Mononuclear cell (primary cell): ENCODE measurements around the gene USP7. TPM values are rescaled to one million over a fixed set of nuclear protein-coding genes. Genes with fewer than 3 reads are reported as not detected.

Source experiments
- H3K27me3 ChIP-seq: 2 replicates; pipeline ENCODE4 v1.6.0; 2011; ENCODE audit warnings: low read length, control low read depth; ENCODE audit not compliant: insufficient read depth
- H3K4me1 ChIP-seq: 2 replicates; pipeline ENCODE4 v1.5.1; 2011; ENCODE audit warnings: mild to moderate bottlenecking, low read length, control low read depth; ENCODE audit not compliant: insufficient read depth
- H3K4me3 ChIP-seq: 2 replicates; pipeline ENCODE4 v1.5.1; 2011; ENCODE audit warnings: mild to moderate bottlenecking, low read length, moderate library complexity
- H3K9me3 ChIP-seq: 2 replicates; pipeline ENCODE4 v1.5.1; 2011; ENCODE audit warnings: low read depth, mild to moderate bottlenecking, control low read depth, low read length
- total RNA-seq: library from RNA; depleted of rRNA; stranded (reverse); fragments of >200 nt; gene quantifications from one replicate; pipeline ENCODE4 v1.2.3, GENCODE V29; 2012

The USP7 gene
- total RNA-seq, 1 donor = 209 TPM

DNA sequence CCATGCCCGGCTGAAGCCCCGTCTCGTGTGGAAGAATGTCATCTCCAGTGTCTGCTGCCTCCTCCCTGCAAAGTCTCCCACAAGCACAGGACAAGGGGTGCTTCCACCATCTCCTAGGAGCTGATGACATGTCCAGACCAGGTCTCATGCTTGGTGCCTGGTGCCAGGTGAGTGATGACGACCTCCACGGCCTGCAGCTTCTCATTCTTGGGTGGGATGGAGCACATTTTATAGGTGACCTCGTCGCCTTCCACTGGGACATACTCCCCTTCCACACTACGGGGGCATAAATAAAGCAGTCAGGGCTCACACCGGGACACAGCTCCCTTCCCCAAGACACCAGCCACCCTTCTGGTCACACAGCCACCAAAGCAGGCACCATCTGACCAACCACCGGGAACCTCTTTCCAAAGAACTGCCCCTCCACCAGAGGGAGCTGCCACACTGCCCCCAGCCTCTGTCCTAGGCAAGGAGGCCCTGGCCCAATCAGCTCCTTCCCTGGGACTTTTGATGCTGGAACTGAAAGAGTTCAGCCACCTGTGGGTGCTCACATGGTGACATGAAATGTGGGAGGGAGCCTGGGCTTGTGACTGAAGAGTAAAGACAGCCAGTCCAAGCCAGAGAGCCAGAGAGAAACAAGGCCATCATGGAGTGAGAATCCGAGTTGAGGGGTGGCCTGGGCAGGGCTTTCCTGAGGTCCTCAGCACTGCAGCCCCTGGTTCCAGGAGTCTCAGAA is 108.5 kb downstream of the USP7 start:
- Histone ChIP-seq H3K4me1 (peaks cover 8% of the 10 kb centered on the region), H3K9me3 (no peaks in the 10 kb centered on the region), H3K4me3 (no peak overlapping the region), H3K27me3 (no peaks in the 10 kb centered on the region)

DNA sequence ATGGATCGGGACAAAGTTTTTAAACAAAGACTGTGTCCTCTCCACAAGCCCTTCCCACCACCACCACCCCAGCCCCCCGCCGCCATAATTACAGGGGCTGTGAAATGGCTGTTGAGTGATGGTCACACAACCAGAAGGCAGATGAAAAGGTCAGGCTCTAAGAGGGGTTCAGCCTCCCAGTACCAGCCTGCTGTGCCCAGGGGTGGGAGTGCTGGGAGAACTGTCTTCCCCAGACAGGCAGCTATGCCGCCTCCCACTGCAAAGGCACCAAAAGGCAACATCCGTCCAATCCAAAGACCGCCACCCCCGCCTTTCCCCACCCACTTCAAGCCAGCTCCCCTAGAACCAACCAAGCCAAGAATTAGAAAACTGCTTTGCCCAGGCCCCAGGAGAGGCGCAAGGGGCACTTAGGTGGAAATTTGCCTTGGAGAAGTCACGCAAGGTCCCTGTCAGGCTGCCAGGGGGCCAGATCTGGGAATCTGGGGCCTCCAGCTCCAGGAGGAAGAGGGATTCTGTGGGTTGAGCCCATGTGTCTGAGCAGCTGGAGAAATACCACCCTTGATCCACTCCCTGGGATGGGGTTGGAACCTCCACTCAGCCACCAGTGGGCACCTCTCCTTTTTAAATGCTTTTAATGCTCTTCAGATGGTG is 109.3 kb downstream of the USP7 start:
- peaks cover 16% of the 10 kb centered on the region for H3K4me1 ChIP-seq
- H3K9me3 ChIP-seq = no peaks in the 10 kb centered on the region
- no peaks in the 10 kb centered on the region for H3K27me3 ChIP-seq
- H3K4me3 ChIP-seq = no peak overlapping the region

DNA sequence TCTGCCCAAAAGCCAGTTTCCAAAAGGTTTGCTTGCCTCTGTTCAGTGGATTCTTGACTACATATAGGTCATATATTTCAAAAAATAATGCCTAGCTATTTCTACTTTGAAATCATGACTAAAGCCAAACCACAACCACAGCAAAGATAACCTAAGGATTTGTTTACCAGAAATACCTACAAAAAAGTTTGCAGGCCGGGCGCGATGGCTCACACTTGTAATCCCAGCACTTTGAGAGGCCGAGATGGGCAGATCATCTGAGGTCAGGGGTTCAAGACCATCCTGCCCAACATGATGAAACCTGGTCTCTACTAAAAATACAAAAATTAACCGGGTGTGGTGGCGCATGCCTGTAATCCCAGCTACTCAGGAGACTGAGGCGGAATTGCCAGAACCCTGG is 110.1 kb downstream of the USP7 start:
- Histone ChIP-seq H3K9me3 (no peaks in the 10 kb centered on the region), H3K27me3 (no peaks in the 10 kb centered on the region), H3K4me1 (peaks cover 23% of the 10 kb centered on the region), H3K4me3 (no peak overlapping the region)

DNA sequence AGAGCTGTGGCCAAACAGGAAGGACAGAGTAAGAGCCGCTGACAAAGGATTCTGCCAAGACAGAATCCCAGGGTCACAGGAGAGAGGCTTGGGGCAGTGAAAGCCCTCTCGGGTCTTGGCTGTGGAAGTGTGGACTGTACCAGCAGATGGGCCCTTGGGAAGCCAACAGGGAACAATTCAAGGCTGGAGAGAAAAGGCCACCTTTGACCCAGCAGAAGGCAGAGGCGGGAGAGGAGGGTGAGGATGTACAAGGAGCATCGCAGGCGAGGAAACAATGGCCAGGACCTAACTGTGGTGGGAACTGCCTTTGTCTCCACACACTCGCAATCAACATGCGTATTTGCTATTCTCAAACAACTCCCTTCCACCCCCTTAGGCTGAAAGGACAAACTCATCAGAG is 110.6 kb downstream of the USP7 start:
- Histone ChIP-seq H3K4me3 (no peak overlapping the region), H3K27me3 (no peaks in the 10 kb centered on the region), H3K9me3 (no peaks in the 10 kb centered on the region), H3K4me1 (peaks cover 23% of the 10 kb centered on the region)

DNA sequence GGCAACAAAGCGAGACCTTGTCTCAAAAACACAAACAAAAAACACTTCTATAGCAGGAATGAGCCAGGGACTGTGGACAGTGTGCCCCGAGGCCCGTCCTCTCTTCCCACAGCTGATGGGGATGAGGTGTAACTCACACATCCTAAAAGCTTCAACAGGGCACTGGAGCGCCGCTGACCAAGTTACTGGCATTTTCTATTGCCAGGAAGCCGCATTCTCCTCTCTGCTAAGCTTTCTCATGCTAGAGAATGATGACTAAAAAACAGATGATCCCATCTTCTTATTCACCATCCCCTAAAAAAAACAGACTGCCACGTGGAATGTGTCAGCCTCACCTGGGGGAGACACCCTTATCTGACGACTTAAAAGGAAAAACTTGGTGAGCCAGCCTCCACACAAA is 111.2 kb downstream of the USP7 start:
- Histone ChIP-seq H3K9me3 (no peaks in the 10 kb centered on the region), H3K4me1 (peaks cover 23% of the 10 kb centered on the region), H3K27me3 (no peaks in the 10 kb centered on the region), H3K4me3 (no peak overlapping the region)

DNA sequence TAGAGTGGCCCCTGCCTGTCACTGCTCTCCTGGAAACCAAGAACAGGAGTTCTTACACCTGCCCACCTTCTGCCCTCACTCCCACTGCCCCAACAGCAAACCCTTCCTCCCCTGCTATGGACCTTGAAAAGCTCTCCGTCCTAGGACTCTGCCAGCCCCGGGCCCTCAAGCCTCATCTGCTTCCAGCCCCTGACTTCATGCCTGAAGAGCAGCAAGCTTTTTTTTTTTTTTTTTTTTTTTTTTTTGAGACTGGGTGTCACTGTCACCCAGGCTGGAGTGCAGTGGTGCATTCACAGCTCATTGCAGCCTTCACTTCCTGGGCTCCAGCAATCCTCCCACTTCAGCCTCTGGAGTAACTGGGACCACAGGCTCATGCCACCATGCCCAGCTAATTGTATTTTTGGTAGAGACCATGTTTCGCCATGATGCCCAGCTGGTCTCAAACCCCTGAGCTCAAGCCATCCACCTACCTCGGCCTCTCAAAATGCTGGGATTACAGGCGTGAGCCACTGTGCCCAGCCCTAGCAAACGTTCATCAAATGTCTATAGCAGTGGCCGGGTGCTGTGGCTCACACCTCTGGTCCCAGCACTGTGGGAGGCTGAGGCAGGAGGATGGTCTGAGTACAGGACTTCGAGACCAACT is 111.8 kb downstream of the USP7 start:
- no peaks in the 10 kb centered on the region for H3K9me3 ChIP-seq
- no peak overlapping the region for H3K4me3 ChIP-seq
- H3K27me3 ChIP-seq = no peaks in the 10 kb centered on the region
- peaks cover 23% of the 10 kb centered on the region for H3K4me1 ChIP-seq

DNA sequence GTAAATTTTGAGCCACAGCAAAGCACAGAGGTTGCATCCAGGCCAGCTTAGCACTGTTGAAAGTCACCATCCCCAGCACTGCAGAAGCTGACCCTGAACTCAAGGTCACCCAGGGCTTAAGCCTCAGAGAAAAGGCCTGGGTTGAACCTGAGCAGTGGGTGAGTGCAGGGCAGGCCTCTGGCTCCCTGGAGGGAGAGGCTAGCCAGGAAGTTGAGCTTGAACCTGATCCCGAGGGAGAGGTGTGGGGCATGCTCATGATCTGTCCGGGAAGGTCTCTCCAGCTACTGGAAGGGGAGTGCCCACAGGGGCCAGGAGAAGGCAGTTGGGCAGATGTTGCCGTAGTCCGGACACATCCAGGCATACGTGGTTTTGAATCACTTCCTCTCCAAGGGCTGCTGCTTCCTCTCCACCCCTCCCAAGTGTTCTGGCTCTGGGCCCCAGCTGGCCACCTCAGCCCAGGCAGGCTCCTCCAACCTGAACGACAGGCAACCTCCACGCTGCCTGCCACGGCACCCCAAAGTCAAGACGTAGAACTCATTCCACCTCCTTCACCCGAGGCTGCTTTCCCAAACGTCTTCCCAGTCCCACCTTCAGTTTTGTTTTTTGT is 113.3 kb downstream of the USP7 start:
- Histone ChIP-seq H3K27me3 (no peaks in the 10 kb centered on the region), H3K4me1 (peaks cover 23% of the 10 kb centered on the region), H3K4me3 (no peak overlapping the region), H3K9me3 (no peaks in the 10 kb centered on the region)

DNA sequence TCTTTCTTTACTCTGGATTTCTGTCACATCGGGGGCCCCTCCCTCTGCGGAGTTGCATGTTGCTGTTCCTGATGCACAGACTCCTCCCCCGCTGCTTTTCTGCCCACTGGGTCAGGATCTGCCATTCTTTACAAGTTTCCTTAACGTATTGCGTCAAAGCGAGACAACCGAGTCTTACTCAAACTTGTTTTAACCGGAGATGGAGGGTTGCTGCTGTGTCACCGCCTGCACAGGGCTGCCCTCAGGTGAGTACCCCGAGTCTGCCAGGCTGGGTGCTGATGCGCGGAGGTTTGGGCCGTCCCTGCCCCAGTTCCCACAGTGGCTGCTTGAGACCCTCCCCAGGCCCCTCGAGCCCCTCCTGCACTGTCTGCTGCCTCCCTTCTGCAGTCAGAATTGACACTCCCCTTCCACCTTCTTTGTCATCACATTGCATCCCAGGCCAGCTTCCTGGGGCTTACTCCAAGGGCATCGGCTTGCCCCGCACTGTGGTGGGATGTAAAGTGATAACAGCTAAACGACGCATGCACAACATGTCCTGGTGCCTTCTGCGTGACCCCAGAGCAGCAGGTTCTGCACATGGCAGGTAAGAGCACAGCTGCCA is 114.2 kb downstream of the USP7 start:
- H3K9me3 ChIP-seq = no peaks in the 10 kb centered on the region
- H3K27me3 ChIP-seq = no peaks in the 10 kb centered on the region
- H3K4me3 ChIP-seq = no peak overlapping the region
- H3K4me1 ChIP-seq = peaks cover 23% of the 10 kb centered on the region

DNA sequence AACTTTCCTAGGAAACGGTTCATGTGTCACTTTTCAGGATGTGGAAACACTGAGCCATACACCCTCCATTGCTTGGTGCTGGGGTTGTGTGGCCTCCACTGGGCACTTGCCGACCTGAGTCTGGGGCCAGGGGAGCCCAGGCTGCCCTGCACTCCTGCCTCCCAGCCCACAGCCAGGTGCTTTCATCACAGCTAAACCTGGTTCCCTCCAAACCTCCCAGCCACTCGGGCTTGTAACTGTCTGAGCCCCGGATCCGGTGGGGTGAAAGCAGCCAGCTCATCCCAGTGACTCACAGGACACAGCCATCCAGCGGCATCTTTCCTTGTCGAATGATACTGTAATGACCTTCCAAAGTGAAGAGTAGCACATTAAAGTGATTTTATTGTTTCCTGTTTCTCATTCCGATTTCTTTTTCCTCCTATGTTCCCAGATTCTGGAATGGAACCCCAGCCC is 114.7 kb downstream of the USP7 start:
- no peaks in the 10 kb centered on the region for H3K9me3 ChIP-seq
- H3K4me1 ChIP-seq = peaks cover 23% of the 10 kb centered on the region
- H3K27me3 ChIP-seq = no peaks in the 10 kb centered on the region
- H3K4me3 ChIP-seq = no peak overlapping the region

DNA sequence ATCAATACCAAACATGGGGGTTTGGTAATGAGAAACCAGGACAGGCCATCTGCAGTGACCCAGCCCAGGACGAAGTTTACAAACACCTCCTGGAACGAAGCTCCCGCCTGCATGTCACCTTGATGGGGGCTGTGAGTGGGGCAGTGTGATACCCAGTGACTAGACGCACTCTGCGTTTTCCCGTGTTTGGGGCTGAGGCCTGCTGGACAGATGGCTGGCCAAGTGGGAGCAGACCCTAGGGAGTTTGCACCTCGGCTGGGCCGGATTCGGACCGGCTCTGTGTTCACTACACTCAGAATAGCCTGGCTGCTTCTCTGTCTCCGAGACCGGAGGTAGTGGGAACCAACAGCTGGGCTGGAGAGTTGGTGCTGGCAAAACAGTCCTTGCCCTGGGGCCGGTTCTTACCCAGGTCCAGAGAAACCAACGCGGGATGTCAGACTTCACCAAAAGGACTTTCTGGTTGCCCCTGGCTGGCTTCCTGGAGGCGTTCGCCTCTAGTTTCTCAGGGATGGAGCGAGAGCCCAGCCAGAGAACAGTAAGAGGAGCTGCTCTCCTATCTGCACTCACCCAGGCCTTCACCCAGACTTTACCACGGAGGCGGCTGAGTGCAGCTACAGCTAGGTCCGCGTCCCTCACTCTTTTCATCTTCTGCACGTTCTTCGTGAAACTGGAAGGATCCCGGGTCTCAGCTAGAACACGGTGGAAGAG is 115.3 kb downstream of the USP7 start:
- Histone ChIP-seq H3K9me3 (no peaks in the 10 kb centered on the region), H3K27me3 (no peaks in the 10 kb centered on the region), H3K4me3 (no peak overlapping the region), H3K4me1 (peaks cover 23% of the 10 kb centered on the region)

DNA sequence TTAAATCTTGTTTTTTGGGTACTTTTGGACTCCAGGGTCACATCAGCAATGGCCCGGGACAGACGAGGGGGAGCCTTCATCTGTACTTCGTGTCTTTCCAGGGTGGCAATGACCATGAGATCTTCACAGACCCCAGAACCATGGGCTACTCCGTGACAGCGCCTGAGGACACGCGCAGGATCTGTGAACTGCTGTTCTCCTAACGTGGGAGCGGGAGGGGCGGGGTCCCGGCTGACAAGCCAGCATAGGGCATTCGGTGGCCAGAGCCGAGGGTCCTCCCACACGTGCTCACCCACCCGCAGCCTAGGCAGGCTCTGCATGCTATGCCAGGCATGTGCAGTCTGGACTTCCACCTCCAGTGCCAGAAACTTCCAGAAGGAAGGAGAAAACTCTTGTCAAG is 116.1 kb downstream of the USP7 start:
- no peaks in the 10 kb centered on the region for H3K9me3 ChIP-seq
- H3K4me3 ChIP-seq = no peak overlapping the region
- H3K4me1 ChIP-seq = peaks cover 23% of the 10 kb centered on the region
- H3K27me3 ChIP-seq = no peaks in the 10 kb centered on the region

DNA sequence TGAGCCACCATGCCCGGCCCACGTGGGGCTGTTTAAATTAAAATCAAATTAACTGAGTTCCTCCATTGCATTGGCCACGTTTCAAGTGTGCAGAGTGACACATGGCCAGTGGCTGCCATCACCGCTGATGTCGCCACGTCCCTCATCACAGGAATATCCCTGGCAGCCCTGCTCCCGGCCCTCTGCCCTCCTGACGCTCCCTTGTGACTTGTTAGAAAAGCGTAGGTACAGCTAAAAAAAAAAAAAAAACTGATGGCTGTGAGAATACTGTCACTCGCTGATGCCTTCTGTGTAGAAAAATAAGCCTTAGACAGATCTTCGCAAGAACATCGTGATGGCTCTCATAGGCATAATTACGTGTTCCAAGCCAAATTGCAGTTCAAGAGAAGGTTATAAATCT is 116.6 kb downstream of the USP7 start:
- H3K4me1 ChIP-seq = peaks cover 23% of the 10 kb centered on the region
- no peaks in the 10 kb centered on the region for H3K9me3 ChIP-seq
- no peak overlapping the region for H3K4me3 ChIP-seq
- H3K27me3 ChIP-seq = no peaks in the 10 kb centered on the region

DNA sequence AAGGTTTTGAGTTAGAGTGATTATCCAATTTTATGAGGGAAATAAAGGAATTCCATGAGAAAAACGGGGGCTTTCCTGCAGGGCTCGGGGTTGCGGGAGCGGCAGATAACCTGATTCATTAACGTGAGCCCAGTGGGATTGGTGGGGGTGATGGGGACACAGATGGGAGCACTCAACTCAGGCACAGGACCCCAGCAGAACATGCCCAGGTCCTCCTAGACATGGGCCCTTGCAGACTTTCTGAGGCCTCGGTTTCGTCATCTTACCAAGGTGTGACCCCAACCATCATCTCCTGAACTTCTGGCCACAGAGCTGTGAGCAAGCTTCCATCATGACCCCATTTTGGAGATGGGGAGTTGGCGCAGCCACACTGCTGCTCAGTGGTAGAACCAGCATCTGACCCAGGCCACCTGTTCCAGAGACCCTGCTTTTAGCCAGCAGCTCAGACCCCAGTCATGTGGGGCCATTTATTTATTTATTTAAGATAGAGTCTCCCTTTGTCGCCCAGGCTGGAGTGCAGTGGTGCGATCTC is 117.2 kb downstream of the USP7 start:
- Histone ChIP-seq H3K4me1 (peaks cover 23% of the 10 kb centered on the region), H3K4me3 (no peak overlapping the region), H3K27me3 (no peaks in the 10 kb centered on the region), H3K9me3 (no peaks in the 10 kb centered on the region)

DNA sequence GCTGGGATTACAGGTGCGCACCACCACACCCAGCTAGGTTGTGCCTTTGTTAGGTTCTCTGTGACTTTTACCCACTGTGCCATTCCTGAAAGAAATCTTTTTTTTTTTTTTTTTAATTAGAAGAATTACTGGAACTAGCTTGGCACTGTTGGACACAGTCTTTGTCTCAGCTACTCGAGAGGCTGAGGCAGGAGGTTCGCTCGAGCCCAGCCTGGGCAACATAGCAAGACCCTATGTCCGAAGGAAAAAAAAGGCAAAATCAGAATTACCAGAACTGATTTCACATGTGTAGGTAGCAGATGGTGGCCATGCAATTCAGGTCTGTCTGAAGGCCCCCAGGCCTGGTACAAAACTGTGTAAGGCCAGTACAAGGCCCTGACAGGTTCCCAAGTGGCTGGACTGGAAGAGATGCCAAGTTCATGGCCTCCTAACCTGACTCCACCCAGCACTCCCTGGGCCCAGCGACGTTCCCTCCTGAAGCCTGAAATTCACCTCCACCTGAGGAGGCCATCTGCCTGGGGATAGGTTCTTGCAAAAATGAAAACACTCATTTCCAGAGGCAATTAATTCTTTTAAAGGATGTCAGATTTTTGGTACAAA is 117.9 kb downstream of the USP7 start:
- no peak overlapping the region for H3K4me3 ChIP-seq
- H3K4me1 ChIP-seq = peaks cover 21% of the 10 kb centered on the region
- no peaks in the 10 kb centered on the region for H3K27me3 ChIP-seq

More for the DNA sequence above, 117.9 kb downstream of the USP7 start:
- no peaks in the 10 kb centered on the region for H3K9me3 ChIP-seq
